GM23338 (cell line): ENCODE measurements around the gene SORCS2.

Experiments used
- CREB1 ChIP-seq: fragments of 250-450 bp; sonication (Bioruptor Pico); IDR thresholded peaks from 2 replicates; pipeline ENCODE4 v1.5.0; 2020; ENCODE audit warnings: low read depth, mild to moderate bottlenecking, moderate library complexity
- CTCF ChIP-seq, 2 experiments: fragments of 200-600 bp in 1 of 2; sonication (generic) in 1 of 2; conservative IDR thresholded peaks; 2 replicates each; pipeline versions ENCODE4 v1.5.1 to v1.6.1; 2016 to 2017; ENCODE audit warnings: antibody characterized with exemption in 2 of 2, low read depth in 2 of 2, mild to moderate bottlenecking in 2 of 2, moderate library complexity in 1 of 2
- ETS1 ChIP-seq: IDR thresholded peaks from 2 replicates; pipeline ENCODE4 v1.6.1; 2016; ENCODE audit warnings: antibody characterized with exemption
- EZH2 ChIP-seq: fragments of 200-600 bp; sonication (generic); IDR thresholded peaks from one replicate; pipeline ENCODE4 v1.8.0; 2017; ENCODE audit warnings: antibody characterized with exemption, mild to moderate bottlenecking, low read depth; ENCODE audit not compliant: unreplicated experiment
- EZH2phosphoT487 ChIP-seq: fragments of 200-600 bp; sonication (generic); IDR thresholded peaks from one replicate; pipeline ENCODE4 v1.8.1; 2018; ENCODE audit warnings: antibody characterized with exemption; ENCODE audit not compliant: unreplicated experiment
- JUNB ChIP-seq: IDR thresholded peaks from one replicate; pipeline ENCODE4 v1.6.1; 2016; ENCODE audit warnings: antibody characterized with exemption; ENCODE audit not compliant: unreplicated experiment
- NANOG ChIP-seq: IDR thresholded peaks from 2 replicates; pipeline ENCODE4 v1.6.1; 2016; ENCODE audit warnings: antibody characterized with exemption, borderline replicate concordance
- POLR2AphosphoS5 ChIP-seq: IDR thresholded peaks from 2 replicates; pipeline ENCODE4 v1.6.1; 2016; ENCODE audit warnings: antibody characterized with exemption, low read depth
- REST ChIP-seq: IDR thresholded peaks from one replicate; pipeline ENCODE4 v1.6.1; 2018; ENCODE audit warnings: antibody characterized with exemption; ENCODE audit not compliant: unreplicated experiment
- STAT1 ChIP-seq: IDR thresholded peaks from one replicate; pipeline ENCODE4 v1.6.1; 2016; ENCODE audit warnings: antibody characterized with exemption; ENCODE audit not compliant: unreplicated experiment
- ZNF114 ChIP-seq: fragments of 250-450 bp; sonication (Bioruptor Pico); IDR thresholded peaks from 2 replicates; pipeline ENCODE4 v1.5.0; 2020; ENCODE audit warnings: mild to moderate bottlenecking, moderate library complexity
- ZNF331 ChIP-seq: fragments of 250-450 bp; sonication (Bioruptor Pico); IDR thresholded peaks from 2 replicates; pipeline ENCODE4 v1.5.0; 2020; ENCODE audit warnings: low read depth, mild to moderate bottlenecking, moderate library complexity

GRCh38 chr4:7261087-7261486, 68.7 kb downstream of the SORCS2 start:
- TF ChIP-seq CTCF (conservative IDR thresholded peaks at IDR 0.05; ENCODE audit: low read depth in 2 of 2): no peak
- no peak for TF ChIP-seq POLR2AphosphoS5
- TF ChIP-seq EZH2phosphoT487: no peak
- TF ChIP-seq EZH2: no peak
- no peak for TF ChIP-seq ETS1
- TF ChIP-seq CREB1 (CRISPR knock-in tag): no peak
- TF ChIP-seq NANOG: no peak
- no peak for TF ChIP-seq ZNF114
- no peak for TF ChIP-seq REST
- no peak for TF ChIP-seq ZNF331 (CRISPR knock-in tag)
- TF ChIP-seq JUNB: no peak
- no peak for TF ChIP-seq STAT1
